Hematopoietic multipotent progenitor cell treated with erythropoietin and hydrocortisone succinate and interleukin-3 and kit ligand, for 8 days (in vitro differentiated cells): Measurements from ENCODE around the gene FXR1.
"Not testable (repeated sequence)": the region's sequence is repeated elsewhere in the genome, so short reads cannot be mapped to it uniquely, and the experiment has no call there.

Source experiments
- DNase-seq: peaks from one replicate; pipeline ENCODE4 v3.0.0-alpha.2; 2015

Gene FXR1

DNA sequence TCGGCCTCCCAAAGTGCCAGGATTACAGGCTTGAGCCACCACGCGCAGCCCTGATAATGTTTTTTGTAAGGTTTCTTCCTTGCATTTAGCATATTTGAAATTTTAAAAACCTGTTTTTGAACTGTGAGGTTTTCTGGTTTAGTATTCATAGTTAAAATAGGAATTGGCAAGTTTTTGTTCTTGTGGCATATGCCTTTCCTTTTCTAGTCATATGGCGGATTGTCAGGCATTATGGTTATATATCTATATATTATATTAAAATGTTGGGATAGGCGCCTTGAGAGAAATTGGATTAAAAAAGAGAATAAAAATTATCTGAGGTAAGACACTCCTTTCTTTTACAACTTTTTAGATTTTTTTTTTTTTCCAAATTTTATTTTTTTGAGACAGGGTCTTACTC is 28.4 kb downstream of the FXR1 start:
- no peak for DNase-seq

DNA sequence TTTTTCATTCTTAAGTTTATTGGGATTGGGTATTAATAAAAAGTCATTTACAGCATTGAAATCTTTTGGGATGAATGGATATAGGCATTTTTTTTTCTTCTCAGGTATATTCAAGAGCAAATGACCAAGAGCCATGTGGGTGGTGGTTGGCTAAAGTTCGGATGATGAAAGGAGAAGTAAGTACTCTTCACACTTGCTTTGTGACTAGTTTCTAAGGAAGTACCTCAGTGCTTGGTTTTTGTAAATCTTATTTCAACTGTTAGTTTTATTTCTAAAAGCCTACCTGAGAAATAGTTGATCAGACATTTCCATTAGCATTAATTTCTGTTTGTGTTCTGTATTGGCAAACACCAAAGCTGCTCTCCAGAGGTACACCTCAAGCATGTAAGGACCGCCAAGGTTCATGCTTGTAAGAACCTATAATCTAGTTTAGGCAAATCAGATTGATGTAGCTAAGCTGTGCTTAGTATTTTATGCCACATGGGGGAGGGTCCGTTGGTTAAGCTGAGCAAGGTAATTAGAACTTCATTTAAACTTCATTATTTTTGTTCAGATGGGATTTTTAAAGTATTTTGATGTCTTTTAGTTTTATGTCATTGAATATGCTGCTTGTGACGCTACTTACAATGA is 35.4 kb downstream of the FXR1 start:
- DNase-seq, result no peak

DNA sequence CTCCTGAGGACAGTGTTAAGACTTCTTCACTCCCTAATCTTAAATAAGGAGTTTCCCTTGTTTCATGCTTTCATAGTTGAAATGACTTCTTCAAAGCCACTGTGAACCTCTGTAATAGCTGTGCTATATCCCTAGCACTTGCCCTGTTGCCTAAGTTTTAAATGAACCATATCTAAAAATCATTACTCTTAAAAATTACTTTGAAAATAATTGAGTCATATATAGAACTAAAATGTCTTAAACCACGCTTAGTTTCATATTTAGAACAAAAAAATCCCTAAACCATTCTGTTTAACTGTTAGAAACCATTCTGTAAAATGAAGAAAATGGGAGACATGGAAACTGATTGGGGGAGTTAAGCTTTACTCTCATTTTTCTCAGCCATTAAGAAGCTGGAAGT is 47.2 kb downstream of the FXR1 start:
- DNase-seq, result no peak

DNA sequence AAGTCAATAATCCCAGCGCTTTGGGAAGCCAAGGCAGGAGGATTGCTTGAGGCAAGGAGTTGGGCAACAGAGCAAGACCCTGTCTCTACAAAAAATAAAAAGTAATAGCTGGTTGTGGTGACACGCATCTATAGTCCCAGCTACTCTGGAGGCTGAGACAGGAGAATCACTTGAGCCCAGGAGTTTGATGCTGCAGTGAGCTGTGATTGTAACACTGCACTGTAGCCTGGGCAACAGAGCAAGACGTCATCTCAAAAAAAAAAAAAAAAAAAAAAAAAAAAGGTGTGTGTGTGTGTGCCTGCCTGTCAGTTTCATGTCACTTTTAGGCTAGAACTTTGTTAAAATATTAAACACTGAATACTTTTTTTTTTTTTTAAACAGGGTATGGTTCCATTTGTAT is 48.6 kb downstream of the FXR1 start:
- DNase-seq, result no peak

DNA sequence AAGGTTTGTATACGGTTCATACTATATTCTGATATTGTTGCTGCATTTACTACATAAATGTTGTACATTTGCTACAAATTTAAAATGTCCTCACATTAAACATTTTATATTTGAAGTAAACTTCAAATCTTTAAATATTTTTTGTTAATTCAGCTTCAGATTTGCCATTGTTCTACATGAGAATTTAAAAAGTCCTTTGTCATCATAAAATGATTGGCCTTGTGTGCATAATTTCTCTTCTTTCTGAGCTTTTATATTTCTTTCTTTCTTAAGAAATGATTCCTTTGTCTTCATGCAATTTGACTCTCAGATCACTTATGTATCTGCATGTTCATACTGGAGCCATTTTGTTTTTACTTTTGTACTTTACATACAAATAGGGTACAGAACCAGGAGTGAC is 49.1 kb downstream of the FXR1 start:
- DNase-seq, result no peak

DNA sequence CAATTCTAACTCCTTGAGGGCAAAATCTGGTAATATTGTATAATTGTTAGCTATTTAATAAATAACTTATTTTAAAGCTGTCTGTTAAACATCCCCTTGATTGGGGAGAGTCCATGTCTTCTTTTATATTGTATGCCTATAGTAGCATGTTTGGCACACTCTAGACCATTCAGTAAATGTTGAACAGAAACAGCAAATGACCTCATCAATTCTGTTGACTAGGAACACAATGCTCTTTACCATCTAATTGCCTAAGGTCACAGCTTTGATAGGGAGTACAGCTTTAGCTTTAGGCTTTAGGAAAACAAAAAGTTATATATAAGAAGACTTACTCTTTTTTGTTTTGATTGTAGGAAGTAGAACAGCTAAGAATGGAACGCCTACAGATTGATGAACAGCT is 50.1 kb downstream of the FXR1 start:
- DNase-seq, result no peak

DNA sequence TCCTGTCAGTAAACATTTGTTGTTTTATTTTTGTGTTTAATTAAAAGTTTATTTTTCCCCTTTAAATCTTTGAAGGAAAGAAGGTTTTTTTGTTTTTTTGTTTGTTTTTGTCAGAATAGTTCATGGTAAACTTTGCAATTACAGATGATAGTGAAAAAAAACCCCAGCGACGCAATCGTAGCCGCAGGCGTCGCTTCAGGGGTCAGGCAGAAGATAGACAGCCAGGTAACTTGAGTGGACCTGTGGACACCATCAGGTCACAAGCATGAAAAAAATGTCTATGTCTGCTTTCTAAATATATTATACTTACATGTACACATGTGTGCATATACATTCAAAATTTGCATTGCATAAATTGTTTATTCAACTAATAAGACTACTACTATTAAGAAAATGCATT is 58.5 kb downstream of the FXR1 start:
- no peak for DNase-seq

DNA sequence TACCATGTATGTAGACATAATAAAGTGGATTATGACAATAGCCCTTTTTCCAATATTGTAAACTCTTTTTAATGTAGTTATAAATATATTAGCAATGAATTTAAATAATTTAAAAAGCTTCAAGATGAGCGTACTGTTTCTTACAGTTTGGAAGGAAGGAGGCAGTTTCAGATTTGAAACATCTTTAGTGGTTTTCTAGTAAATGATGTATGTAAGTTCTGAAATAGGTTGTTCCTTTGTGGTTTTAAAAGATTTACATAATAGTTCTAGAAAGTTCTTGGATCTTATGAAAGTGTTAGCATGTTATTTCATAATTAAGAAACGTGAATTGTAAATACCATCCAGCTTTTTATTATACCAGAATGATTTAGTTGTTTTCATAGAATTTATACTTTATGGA is 61.1 kb downstream of the FXR1 start:
- no peak for DNase-seq

DNA sequence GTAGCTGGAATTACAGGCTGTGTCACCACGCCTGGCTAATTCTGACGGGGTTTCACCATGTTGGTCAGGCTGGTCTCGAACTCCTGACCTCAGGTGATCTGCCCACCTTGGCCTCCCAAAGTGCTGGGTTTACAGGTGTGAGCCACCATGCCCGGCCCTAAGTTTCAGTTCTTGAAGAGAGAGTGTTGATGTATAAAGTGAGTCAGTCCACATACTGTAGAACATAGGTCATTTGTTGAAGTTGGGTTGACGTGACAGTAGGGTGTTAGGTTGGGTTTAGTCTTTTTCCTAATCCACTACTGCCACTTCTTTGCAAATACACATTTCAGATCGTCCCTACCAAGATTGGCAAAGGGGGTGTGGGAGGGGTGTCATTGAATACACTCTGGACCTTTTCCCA is 61.8 kb downstream of the FXR1 start:
- DNase-seq, result no peak

DNA sequence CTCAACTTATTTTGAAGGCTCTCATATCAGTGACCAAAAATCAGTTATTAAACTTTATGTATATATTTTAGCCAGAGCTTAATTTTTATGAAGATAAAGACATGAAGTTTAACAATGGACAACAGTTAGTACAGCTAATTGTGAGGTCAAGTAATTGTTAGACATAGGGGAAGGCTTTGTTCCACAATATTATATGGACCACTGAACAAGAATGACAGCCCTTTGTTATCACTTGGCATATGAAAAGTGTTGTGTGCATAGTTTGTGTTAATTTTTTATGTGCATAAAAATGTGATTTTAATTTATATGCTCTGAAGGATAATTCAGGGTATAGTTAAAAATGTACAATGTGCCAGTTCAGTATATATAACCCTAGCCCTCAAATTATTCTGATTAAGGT is 65.0 kb downstream of the FXR1 start:
- DNase-seq, result no peak

DNA sequence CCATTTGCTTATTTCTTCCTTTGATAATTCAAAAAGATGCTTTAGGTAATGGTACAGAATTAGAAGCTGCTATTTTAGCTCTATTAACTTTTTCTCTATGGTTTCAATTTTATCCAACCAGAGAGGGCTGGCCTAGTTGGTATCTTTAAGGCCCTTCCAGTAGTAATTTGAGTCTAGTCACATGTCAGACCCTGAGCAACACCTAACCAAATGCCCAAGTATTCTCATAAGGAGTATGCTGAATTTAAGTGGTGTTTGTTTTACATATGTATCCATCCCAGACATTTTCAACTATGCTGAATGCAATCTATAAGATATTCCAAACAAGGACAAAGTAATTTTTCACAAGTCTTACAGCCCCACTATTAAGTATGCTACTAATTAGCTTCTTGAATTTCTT is 67.5 kb downstream of the FXR1 start:
- DNase-seq, result no peak

DNA sequence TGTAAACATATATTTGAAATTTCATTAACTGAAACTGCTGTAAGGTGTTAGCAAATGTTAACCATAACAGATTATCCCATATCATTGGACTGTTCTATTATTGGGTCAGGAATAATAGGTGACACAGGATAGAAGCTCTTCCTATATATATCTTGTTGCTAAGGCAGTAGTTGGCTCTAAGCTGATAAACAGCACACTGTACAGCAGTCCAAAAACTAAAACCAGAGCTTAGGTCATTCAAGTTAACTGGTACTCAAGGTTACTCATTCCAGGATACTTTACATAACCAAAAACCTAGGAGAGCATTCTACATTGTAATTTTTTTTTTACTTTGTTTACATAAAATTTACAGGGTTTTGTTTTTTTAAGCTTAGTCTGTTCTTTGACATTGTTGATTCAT is 68.1 kb downstream of the FXR1 start:
- no peak for DNase-seq

DNA sequence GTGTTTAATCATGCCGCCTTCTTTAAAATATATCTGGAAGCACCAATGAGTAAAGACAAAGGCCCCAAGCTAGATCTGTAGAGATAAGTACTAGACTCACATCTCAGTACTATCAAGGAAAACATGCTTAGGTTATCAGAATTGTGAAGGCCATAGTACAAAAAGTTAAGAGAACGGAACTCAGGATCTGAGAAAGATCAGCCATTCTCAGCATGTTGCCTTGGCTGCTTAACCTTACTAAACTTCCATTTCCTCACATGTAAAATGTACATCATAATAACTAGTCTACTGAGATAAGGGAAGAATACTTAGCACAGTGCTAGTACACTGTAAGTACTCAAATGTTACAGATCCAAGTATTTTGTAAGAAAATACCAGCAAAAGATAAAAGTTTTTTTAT is 69.4 kb downstream of the FXR1 start:
- DNase-seq, result no peak

DNA sequence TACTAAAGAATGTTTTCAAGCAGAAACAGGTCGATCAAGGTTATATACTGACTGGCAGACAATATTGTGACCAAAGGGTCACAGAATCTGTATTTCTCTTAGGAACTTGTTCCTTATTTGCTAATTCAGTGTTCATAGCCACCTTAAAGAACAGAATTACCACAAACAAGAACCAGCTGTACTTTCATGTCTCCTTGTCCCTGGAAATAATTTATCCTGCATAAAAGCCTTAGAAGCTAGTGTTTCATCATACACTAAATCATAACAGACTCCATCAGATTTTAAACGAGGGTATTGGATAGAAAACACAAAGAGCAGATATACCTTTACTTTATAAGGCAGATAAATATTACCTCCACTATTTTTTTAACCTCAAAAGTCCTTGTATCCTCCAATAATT is 70.7 kb downstream of the FXR1 start:
- DNase-seq, result no peak

DNA sequence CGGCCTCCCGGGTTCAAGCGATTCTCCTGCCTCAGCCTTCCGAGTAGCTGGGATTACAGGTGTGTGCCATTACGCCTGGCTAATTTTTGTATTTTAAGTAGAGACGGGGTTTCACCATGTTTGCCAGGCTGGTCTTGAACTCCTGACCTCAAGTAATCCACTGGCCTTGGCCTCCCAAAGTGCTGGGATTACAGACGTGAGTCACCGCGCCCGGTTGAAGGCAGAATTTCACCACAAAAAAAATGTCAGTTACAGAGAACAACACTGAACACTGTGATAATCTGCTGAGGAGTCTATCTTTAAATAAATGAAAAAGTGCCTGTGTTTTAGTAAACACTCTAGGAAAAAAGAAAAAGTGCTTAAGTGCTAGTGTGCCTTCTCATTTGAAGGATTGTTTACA is 73.9 kb downstream of the FXR1 start:
- DNase-seq, result not testable (repeated sequence)

DNA sequence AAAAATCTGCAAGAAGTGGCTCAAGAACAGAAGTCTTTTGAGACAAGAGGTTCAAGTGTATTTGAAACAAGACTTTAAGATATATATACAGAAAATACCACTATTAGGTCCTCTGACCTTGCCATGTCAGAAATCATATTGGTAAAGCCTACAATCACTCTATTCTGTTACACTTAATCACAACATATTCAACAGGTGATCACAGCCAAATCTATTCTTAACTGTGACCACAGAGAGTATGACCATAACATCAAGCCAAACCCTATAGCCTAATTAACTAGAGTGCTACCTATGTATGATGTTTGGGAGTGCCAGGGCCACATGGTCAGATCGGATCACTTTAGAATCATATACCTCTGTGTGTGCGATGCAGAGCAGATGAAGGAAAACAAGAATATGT is 74.9 kb downstream of the FXR1 start:
- no peak for DNase-seq

DNA sequence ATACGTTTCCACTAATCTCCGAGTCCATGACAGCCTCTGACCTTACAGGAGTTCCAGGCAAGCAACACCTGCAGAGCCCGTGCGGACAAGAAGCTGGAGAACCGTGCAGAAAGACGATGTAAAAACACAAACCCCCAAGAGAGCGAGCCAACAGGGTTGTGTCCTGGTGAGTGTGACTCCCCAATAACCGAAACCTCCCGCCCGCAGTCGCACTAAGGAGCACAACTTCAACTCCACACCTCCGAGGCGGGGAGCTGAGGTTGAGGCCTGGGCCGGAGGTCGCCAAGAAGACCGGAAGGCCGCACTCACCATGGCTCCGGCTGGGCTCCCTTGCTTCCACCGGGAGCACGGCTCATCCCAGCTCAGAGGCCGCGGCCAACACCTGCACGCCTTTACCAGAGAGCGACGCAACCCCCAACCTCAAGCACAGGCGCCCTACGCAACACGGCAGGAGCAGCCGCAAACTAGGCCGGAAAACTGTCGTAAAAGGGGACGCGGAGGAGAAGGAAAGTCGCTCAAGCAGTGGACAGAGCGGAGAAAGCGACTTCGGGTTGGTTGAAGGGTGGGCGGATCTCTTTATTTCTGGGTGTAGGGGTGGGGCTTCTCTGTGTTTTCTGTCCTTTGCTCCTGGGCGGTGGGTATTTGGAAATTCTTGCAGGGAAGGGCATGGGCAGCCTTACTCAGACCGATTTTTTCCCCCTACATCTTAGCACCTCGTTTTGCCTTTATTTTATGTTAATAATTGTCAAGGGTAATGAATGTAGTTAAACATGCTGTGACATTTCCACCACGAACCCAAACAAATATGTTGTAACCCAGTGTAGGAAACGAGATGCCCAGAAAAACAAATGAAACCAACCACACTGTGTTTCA is 77.1 kb downstream of the FXR1 start, which contains the start of gene DNAJC19:
Gene DNAJC19, minus strand, starts transcription at position 446 of the 873 bp plus-strand sequence. Its CDS starts 134 bp downstream, at position 312.
- DNase-seq, result peak; percentile 97

DNA sequence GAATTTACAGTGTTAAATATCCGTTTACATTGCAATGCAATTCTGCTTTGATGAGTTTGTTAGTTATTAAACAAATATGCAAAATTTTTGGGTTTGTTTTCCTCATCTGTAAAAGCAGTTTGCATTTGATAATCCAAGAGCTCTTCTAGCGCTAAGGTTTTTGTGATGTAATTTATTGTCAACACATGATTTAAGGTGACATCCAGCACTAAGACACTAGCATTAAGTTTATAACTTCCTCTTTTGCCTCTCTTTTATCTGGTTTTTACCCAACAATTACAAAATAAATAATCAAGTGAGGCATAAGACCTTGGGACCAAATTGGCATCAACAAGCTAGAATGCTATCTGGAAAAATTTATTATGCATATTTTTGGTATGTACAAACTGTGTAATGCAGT is 78.0 kb downstream of the FXR1 start:
- DNase-seq, result no peak

DNA sequence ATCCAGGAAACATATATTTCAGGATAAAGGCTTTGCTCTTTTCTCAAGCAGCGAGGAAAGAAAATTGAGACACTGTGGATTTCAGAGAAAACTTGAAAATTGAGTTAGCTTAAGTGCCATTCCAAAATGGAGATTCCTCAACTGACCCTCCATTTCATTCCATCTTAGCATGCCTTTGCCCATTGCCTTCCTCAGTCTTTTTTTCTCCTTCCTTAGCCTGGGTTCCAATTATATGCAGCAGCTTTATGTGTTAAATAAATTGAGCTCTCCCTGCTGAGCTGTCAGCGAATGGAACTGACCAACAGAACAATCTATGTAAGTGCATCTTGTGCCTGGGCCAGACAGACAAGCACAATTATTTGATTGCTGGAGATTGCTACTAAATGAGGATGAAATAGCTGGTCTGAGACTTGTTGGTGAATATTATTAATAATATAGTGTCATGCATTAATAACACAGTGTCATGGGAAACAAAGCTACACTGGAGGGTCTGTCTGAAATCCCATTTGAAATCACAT is 84.0 kb downstream of the FXR1 start:
- no peak for DNase-seq

DNA sequence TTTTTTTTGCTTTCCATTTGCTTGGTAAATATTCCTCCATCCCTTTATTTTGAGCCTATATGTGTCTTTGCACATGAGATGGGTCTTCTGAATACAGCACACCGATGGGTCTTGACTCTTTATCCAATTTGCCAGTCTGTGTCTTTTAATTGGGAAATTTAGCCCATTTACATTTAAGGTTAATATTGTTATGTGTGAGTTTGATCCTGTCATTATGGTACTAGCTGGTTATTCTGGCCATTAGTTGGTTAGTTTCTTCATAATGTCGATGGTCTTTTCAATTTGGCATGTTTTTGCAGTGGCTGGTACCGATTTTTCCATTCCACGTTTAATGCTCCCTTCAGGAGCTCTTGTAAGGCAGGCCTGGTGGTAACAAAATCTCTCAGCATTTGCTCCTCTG is 89.9 kb downstream of the FXR1 start:
- DNase-seq, result not testable (repeated sequence)

DNA sequence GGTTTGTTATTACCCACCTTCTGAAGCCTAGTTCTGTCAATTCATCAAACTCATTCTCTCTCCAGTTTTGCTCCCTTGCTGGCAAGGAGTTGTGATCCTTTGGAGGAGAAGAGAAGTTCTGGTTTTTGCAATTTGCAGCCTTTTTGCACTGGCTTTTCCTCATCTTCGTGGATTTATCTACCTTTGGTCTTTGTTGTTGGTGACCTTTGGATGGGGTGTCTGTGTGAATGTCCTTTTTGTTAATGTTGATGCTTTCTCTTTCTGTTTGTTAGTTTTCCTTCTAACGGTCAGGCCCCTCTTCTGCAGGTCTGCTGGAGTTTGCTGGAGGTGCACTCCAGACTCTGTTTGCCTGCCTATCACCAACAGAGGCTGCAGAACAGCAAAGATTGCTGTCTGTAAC is 91.0 kb downstream of the FXR1 start:
- DNase-seq, result not testable (repeated sequence)

DNA sequence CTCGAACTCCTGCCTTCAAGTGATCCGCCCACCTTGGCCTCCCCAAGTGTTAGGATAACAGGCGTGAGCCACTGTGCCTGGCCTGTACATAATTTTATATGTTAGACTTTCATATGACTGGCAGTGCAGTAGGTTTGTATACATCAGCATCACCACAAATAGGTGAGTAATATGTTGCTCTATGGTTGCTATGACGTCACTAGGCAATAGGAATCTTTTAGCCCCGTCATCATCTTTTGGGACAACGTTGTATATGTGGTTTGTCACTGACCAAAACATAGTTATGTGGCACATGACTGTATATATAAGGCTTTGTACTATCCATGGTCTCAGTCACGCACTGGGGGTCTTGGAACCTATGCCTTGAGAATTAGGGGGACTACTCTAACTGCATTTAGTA is 94.1 kb downstream of the FXR1 start:
- no peak for DNase-seq

DNA sequence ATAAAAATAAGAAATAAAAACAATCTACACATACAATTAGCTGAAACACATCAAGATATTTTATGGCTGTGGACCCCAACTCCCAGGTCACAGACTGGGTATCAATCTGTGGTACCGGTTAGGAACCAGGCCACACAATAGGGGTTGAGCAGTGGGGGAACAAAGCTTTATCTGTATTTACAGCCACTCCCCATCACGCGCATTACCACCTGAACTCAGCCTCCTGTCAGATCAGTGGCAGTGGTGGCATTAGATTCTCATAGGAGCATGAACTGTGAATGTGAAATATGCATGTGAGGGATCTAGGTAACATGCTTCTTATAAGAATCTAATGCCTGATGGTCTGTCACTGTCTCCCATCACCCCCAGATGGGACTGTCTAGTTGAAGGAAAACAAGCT is 94.8 kb downstream of the FXR1 start:
- no peak for DNase-seq

DNA sequence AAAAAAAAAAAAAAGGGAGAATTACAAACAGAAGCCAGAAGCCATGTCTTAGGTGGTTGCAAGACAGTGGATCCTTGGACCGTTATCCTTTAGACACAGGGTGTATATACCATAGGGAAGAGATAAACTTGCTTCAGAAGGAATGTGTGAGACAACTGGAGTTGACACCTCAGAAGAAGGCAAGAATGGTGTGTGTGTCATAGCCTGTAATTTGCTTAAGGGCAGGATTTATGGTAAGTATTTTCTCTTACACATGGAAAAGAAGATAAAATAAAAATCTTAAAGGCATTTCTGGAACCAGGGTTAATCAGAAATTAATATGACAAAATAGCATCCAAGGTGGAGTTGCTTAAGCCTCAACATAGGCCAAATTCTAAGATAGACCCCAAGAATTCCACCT is 96.3 kb downstream of the FXR1 start:
- no peak for DNase-seq
